Suprapubic skin (tissue), 4 donors: ENCODE data around the gene GRM7. TPM values are rescaled to one million over a fixed set of nuclear protein-coding genes. Genes with fewer than 3 reads are reported as not detected.

Source experiments
- DNase-seq, 2 donors: peaks; one replicate each; pipeline ENCODE4 v3.0.0-alpha.2; 2019; ENCODE audit warnings: low spot score in 2 of 2
- H3K27ac ChIP-seq: fragments of 200-600 bp; sonication (generic); one replicate; pipeline ENCODE4 v1.5.1; 2019
- H3K27me3 ChIP-seq: fragments of 200-600 bp; sonication (generic); one replicate; pipeline ENCODE4 v1.5.1; 2019
- H3K36me3 ChIP-seq: fragments of 200-600 bp; sonication (generic); one replicate; pipeline ENCODE4 v1.5.1; 2019
- H3K4me1 ChIP-seq: fragments of 200-600 bp; sonication (generic); one replicate; pipeline ENCODE4 v1.5.1; 2019
- H3K4me3 ChIP-seq: fragments of 200-600 bp; sonication (generic); one replicate; pipeline ENCODE4 v1.5.1; 2019; ENCODE audit warnings: mild to moderate bottlenecking
- H3K9me3 ChIP-seq: fragments of 200-600 bp; sonication (generic); one replicate; pipeline ENCODE4 v1.5.1; 2019
- EP300 ChIP-seq: sonication (generic); formaldehyde crosslinking; IDR thresholded peaks from one replicate; pipeline ENCODE4 v1.6.1; 2017; ENCODE audit warnings: antibody characterized with exemption
- POLR2A ChIP-seq, 2 donors: fragments of 450-650 bp; IDR thresholded peaks; one replicate each; pipeline ENCODE4 v1.6.1; 2017; ENCODE audit warnings: antibody characterized with exemption in 2 of 2, mild to moderate bottlenecking in 2 of 2, moderate library complexity in 2 of 2
- POLR2AphosphoS5 ChIP-seq, 3 donors: sonication (generic); formaldehyde crosslinking; IDR thresholded peaks; one replicate each; pipeline ENCODE4 v1.6.1; 2017; ENCODE audit warnings: antibody characterized with exemption in 3 of 3
- WGBS: methylation state at CpG from one replicate; pipeline ENCODE4 v1.1.5; 2018; 5-methylcytosine and 5-hydroxymethylcytosine counted together
- total RNA-seq, 4 donors: library from RNA; depleted of rRNA; stranded (reverse); fragments of >200 nt; gene quantifications; one replicate each; pipeline ENCODE4 v1.1.0, GENCODE V29; 2016
- TF ChIP-seq, protein P1 (sequence below), 2 donors: fragments of 200-600 bp in 1 of 2; fragments of 450-650 bp in 1 of 2; sonication (generic) in 1 of 2; IDR thresholded peaks; one replicate each; pipeline ENCODE4 v1.5.1; 2016 to 2019; ENCODE audit warnings: antibody characterized with exemption in 2 of 2, mild to moderate bottlenecking in 1 of 2, moderate library complexity in 1 of 2

GRM7 gene
- total RNA-seq, 4 donors from 2014 or later, result 0.21 to 0.48 TPM; not detected in 2

DNA sequence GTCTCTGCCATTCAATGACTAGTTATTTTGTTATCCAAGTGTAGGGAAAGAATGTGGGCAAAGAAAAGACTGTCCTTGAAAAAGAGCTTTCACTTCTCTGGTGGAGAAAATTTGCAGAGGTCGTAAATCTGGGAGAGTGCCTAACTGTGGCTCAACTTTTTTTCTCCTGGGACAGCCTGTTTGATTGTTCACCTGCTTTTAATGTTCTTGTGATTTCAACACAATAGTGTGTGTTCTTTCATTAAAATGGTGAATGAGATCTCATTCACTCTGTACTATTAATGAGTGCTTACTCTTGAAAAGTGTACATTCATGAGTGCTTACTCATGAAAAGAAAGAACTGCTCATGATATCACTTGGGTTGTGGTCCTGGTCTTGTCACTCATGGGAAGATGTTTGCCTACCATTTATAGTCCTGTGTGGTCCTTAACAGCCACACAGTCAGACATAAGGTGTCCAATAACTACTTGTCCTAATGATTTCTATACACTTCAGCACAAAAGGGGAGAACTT, 567.3 kb downstream of the GRM7 start:
- WGBS, result 65% methylated on average over 1 of the region's 1 CpG
- peaks cover 5% of the 10 kb centered on the region for H3K9me3 ChIP-seq
- no peak overlapping the region for H3K4me3 ChIP-seq

DNA sequence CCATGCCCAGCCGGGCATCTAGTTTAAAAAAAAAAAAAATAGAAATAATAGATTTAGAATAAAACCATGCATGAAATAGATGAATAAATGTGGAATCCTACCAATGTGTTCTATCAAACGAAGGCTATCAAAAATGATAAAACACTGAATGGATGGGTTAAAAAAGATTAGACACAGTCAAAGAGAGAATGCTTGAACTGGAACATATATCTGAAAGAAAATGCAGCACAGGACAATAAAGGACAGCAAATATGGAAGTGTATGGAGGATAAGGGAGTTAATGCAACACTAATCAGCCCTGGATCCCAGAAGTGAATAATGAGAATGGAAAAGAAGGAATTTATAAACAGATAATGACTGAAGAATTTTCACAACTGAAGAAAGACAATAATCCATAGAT, 571.7 kb downstream of the GRM7 start:
- Histone ChIP-seq H3K27me3 (no peaks in the 10 kb centered on the region), H3K36me3 (no peaks in the 10 kb centered on the region), H3K4me1 (no peaks in the 10 kb centered on the region), H3K9me3 (peaks cover 5% of the 10 kb centered on the region), H3K4me3 (no peak overlapping the region), H3K27ac (no peak overlapping the region)
- WGBS, result 84% methylated on average over 2 of the region's 2 CpGs
- TF ChIP-seq POLR2A (IDR thresholded peaks at IDR 0.05) (no peak), EP300 (no peak), POLR2AphosphoS5 (IDR thresholded peaks at IDR 0.05) (no peak)
- TF ChIP-seq, protein P1, sequence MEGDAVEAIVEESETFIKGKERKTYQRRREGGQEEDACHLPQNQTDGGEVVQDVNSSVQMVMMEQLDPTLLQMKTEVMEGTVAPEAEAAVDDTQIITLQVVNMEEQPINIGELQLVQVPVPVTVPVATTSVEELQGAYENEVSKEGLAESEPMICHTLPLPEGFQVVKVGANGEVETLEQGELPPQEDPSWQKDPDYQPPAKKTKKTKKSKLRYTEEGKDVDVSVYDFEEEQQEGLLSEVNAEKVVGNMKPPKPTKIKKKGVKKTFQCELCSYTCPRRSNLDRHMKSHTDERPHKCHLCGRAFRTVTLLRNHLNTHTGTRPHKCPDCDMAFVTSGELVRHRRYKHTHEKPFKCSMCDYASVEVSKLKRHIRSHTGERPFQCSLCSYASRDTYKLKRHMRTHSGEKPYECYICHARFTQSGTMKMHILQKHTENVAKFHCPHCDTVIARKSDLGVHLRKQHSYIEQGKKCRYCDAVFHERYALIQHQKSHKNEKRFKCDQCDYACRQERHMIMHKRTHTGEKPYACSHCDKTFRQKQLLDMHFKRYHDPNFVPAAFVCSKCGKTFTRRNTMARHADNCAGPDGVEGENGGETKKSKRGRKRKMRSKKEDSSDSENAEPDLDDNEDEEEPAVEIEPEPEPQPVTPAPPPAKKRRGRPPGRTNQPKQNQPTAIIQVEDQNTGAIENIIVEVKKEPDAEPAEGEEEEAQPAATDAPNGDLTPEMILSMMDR (IDR thresholded peaks at IDR 0.05), result no peak
- DNase-seq, result no peak

More for the DNA sequence above, 567.3 kb downstream of the GRM7 start:
- H3K27me3 ChIP-seq, result no peaks in the 10 kb centered on the region
- no peak for DNase-seq
- H3K4me1 ChIP-seq, result no peaks in the 10 kb centered on the region
- no peaks in the 10 kb centered on the region for H3K36me3 ChIP-seq
- no peak for TF ChIP-seq POLR2AphosphoS5 (IDR thresholded peaks at IDR 0.05)
- TF ChIP-seq, protein P1 (IDR thresholded peaks at IDR 0.05), result no peak
- TF ChIP-seq POLR2A (IDR thresholded peaks at IDR 0.05), result no peak
- TF ChIP-seq EP300, result no peak
- H3K27ac ChIP-seq, result no peak overlapping the region

DNA sequence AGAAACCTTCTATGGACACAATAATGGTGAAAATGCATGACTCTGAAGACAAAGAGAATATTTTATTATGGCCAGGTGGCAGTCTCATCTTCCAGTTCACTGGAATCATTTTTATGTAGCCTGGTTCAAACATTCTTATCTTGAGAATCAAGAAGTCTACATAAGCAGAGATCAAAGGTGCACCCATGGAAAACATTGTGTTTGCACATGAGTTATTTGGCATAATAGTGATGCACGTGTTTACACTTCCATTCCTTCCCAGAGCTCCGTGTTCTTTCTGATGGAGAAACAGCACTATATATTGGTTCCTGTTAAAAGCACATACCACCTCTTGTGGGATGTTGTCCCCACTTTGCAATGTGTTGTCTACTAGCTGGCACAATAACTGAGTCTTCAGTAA, 572.2 kb downstream of the GRM7 start:
- Histone ChIP-seq H3K27me3 (no peaks in the 10 kb centered on the region), H3K4me3 (no peak overlapping the region), H3K36me3 (no peaks in the 10 kb centered on the region), H3K27ac (no peak overlapping the region), H3K4me1 (no peaks in the 10 kb centered on the region), H3K9me3 (peaks cover 5% of the 10 kb centered on the region)
- 93% methylated on average over 2 of the region's 2 CpGs for WGBS
- no peak for TF ChIP-seq EP300
- TF ChIP-seq POLR2A (IDR thresholded peaks at IDR 0.05), result no peak
- no peak for TF ChIP-seq POLR2AphosphoS5 (IDR thresholded peaks at IDR 0.05)
- TF ChIP-seq, protein P1 (IDR thresholded peaks at IDR 0.05), result no peak
- DNase-seq, result no peak

DNA sequence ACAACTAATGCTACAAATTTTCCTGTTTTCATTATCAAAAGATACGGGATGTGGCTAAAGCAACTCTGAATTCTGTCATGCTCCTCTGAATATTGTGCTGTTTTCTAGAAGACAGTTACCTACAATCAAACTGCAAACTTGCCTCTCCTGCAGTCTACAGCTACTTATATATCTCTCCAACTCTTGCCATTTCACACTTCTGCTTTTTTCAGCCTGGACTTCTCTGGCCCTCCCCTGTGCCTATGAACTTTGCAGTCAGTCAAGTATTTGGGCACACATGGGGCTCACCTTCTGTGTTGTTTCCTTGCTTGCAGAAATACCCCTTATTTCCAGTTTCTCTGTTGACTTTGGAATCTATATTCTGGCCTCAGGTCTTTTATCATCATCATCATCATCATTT, 575.6 kb downstream of the GRM7 start:
- Histone ChIP-seq H3K4me1 (no peaks in the 10 kb centered on the region), H3K9me3 (peaks cover 5% of the 10 kb centered on the region), H3K36me3 (no peaks in the 10 kb centered on the region), H3K27ac (no peak overlapping the region), H3K4me3 (no peak overlapping the region), H3K27me3 (no peaks in the 10 kb centered on the region)
- no peak for DNase-seq
- 81% methylated on average over 1 of the region's 1 CpG for WGBS
- TF ChIP-seq EP300, result no peak
- no peak for TF ChIP-seq POLR2A (IDR thresholded peaks at IDR 0.05)
- TF ChIP-seq, protein P1 (IDR thresholded peaks at IDR 0.05), result no peak
- no peak for TF ChIP-seq POLR2AphosphoS5 (IDR thresholded peaks at IDR 0.05)

DNA sequence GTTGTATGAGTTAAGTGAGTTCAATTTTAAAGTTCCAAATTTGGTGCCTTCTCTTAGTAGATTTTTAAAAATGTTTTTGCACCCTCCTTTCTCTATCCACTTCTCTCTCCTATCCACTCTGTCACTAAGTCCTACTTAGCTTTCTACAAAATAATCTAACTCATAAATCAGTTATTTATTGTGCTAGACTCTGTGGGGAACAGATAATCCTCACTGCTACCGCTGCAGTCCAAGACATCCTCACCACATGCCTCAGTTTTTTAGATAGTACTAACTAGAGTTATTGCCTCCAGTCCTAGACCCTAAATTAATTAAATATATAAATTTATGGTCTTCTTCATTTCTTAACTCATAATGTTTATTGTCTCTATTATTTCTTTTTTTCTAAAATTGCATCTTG, 576.3 kb downstream of the GRM7 start:
- Histone ChIP-seq H3K4me3 (no peak overlapping the region), H3K9me3 (peaks cover 5% of the 10 kb centered on the region), H3K27me3 (no peaks in the 10 kb centered on the region), H3K4me1 (no peaks in the 10 kb centered on the region), H3K36me3 (no peaks in the 10 kb centered on the region), H3K27ac (no peak overlapping the region)
- TF ChIP-seq EP300 (no peak), POLR2AphosphoS5 (IDR thresholded peaks at IDR 0.05) (no peak), POLR2A (IDR thresholded peaks at IDR 0.05) (no peak)
- TF ChIP-seq, protein P1 (IDR thresholded peaks at IDR 0.05), result no peak
- 74% methylated on average over 1 of the region's 1 CpG for WGBS
- no peak for DNase-seq
